IPS-20b (cell line): ENCODE data around the gene KLC3.

ENCODE experiments used
- H3K27ac ChIP-seq: one replicate; pipeline ENCODE4 v1.5.1; 2013; ENCODE audit warnings: low read length
- H3K27me3 ChIP-seq: 2 replicates; pipeline ENCODE4 v1.6.1; 2013; ENCODE audit warnings: mild to moderate bottlenecking, low read length, inconsistent platforms; ENCODE audit not compliant: insufficient read depth
- H3K36me3 ChIP-seq: 2 replicates; pipeline ENCODE4 v1.6.1; 2013; ENCODE audit warnings: low read depth, mild to moderate bottlenecking, inconsistent platforms, low read length, moderate library complexity; ENCODE audit not compliant: insufficient read depth
- H3K4me1 ChIP-seq: 2 replicates; pipeline ENCODE4 v1.6.1; 2013; ENCODE audit warnings: mild to moderate bottlenecking, control low read depth, inconsistent platforms, low read length, moderate library complexity; ENCODE audit not compliant: insufficient read depth
- H3K4me3 ChIP-seq: 2 replicates; pipeline ENCODE4 v1.5.1; 2013; ENCODE audit warnings: mild to moderate bottlenecking, low read length, inconsistent platforms
- H3K9ac ChIP-seq: 2 replicates; pipeline ENCODE4 v1.6.1; 2013; ENCODE audit warnings: low read depth, mild to moderate bottlenecking, inconsistent platforms, low read length, moderate library complexity
- H3K9me3 ChIP-seq: 2 replicates; pipeline ENCODE4 v1.6.1; 2013; ENCODE audit warnings: mild to moderate bottlenecking, low read depth, low read length, inconsistent platforms; ENCODE audit not compliant: insufficient read depth

The KLC3 gene

GRCh38 chr19:45340232-45340898 lies at the start of gene KLC3:
Gene KLC3 (plus strand): TSS chr19:45340750. CDS start chr19:45345542, 4,792 bp downstream.
- Histone ChIP-seq H3K4me3 (peak within 1 kb of the TSS; percentile 65), H3K36me3 (no peaks in the 10 kb centered on the region), H3K9me3 (no peaks in the 10 kb centered on the region), H3K9ac (no peak within 1 kb of the TSS), H3K27me3 (peaks cover 38% of the 10 kb centered on the region), H3K4me1 (no peaks in the 10 kb centered on the region), H3K27ac (no peak within 1 kb of the TSS)

GRCh38 chr19:45291834-45292233 lies 48.7 kb upstream of the KLC3 start:
- H3K27me3 ChIP-seq, result no peaks in the 10 kb centered on the region
- no peak overlapping the region for H3K4me3 ChIP-seq
- H3K4me1 ChIP-seq, result no peaks in the 10 kb centered on the region
- peaks cover 18% of the 10 kb centered on the region for H3K36me3 ChIP-seq
- H3K9me3 ChIP-seq, result no peaks in the 10 kb centered on the region
- no peak overlapping the region for H3K9ac ChIP-seq
- no peak overlapping the region for H3K27ac ChIP-seq

DNA sequence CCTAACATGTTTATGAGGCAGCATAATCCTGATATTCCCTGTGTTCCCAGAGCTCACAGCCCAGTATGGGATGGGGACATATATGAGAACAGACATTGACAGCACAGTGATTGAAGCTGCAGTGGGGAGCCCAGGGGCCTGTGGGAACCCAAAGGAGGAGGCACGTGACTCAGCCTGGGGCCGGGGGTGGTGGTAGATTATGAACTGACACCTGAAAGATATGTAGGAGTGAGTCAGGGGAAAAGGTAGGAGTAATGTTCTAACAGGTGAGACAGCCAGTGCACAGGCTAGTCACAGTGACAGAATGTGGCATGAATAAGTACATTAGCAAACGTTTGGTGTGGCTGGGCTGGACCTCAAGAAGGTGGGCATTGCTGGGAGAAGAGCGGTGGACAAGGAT lies 46.9 kb upstream of the KLC3 start:
- Histone ChIP-seq H3K27ac (no peak overlapping the region), H3K9me3 (no peaks in the 10 kb centered on the region), H3K36me3 (peaks cover 12% of the 10 kb centered on the region), H3K9ac (no peak overlapping the region), H3K27me3 (no peaks in the 10 kb centered on the region), H3K4me1 (no peaks in the 10 kb centered on the region), H3K4me3 (no peak overlapping the region)

GRCh38 chr19:45294291-45295029 lies 46.1 kb upstream of the KLC3 start:
- H3K4me1 ChIP-seq, result no peaks in the 10 kb centered on the region
- H3K27me3 ChIP-seq, result no peaks in the 10 kb centered on the region
- no peaks in the 10 kb centered on the region for H3K9me3 ChIP-seq
- H3K36me3 ChIP-seq, result peaks cover 12% of the 10 kb centered on the region
- H3K9ac ChIP-seq, result no peak overlapping the region
- H3K4me3 ChIP-seq, result no peak overlapping the region
- no peak overlapping the region for H3K27ac ChIP-seq

DNA sequence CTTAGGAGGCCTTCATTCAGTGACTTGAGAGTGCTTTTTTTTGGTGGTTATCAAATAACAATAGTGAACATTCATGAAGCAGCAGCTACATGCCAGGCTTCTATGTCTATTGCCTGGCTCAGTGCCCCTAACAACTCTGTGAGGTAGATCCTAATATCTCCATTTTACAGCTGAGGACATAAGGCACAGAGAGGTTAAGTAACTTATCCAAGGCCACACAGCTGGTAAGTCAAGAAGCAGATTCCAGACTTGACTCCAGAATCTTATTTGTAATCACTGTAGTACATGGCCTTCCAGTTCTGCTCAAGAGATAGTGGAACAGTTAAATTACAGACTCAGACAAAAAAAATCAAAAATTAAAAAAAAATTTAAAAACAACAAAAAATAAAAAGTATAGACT lies 44.7 kb upstream of the KLC3 start:
- H3K27me3 ChIP-seq, result no peaks in the 10 kb centered on the region
- no peak overlapping the region for H3K4me3 ChIP-seq
- peaks cover 9% of the 10 kb centered on the region for H3K36me3 ChIP-seq
- no peaks in the 10 kb centered on the region for H3K4me1 ChIP-seq
- H3K9ac ChIP-seq, result no peak overlapping the region
- no peaks in the 10 kb centered on the region for H3K9me3 ChIP-seq
- H3K27ac ChIP-seq, result no peak overlapping the region

- Histone ChIP-seq H3K9ac (no peak overlapping the region), H3K27ac (no peak overlapping the region), H3K36me3 (peaks cover 9% of the 10 kb centered on the region)
Observed at GRCh38 chr19:45296355-45296754, 44.2 kb upstream of the KLC3 start.

DNA sequence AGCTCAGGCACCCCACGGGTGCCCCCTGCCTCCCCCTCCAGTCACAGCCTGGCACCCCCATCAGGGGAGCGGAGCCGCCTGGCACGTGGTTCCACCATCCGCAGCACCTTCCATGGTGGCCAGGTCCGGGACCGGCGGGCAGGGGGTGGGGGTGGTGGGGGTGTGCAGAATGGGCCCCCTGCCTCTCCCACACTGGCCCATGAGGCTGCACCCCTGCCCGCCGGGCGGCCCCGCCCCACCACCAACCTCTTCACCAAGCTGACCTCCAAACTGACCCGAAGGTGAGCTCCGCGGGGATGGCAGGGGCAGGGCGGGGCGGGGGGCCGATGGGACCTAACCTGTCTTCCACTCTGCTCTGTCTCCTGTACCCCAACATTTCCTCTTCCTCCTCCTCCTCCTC lies 42.9 kb upstream of the KLC3 start:
- H3K9me3 ChIP-seq, result no peaks in the 10 kb centered on the region
- H3K27me3 ChIP-seq, result no peaks in the 10 kb centered on the region
- peaks cover 4% of the 10 kb centered on the region for H3K36me3 ChIP-seq
- no peak overlapping the region for H3K9ac ChIP-seq
- H3K27ac ChIP-seq, result no peak overlapping the region
- no peaks in the 10 kb centered on the region for H3K4me1 ChIP-seq
- no peak overlapping the region for H3K4me3 ChIP-seq

More at GRCh38 chr19:45296355-45296754, 44.2 kb upstream of the KLC3 start:
- Histone ChIP-seq H3K27me3 (no peaks in the 10 kb centered on the region), H3K4me3 (no peak overlapping the region), H3K9me3 (no peaks in the 10 kb centered on the region), H3K4me1 (no peaks in the 10 kb centered on the region)

- H3K9me3 ChIP-seq, result no peaks in the 10 kb centered on the region
- H3K27ac ChIP-seq, result no peak overlapping the region
- no peaks in the 10 kb centered on the region for H3K4me1 ChIP-seq
- peaks cover 4% of the 10 kb centered on the region for H3K36me3 ChIP-seq
- H3K9ac ChIP-seq, result no peak overlapping the region
- peaks cover under 1% of the 10 kb centered on the region; the same call in 1 of the 2 replicates for H3K27me3 ChIP-seq
- H3K4me3 ChIP-seq, result no peak overlapping the region
Observed at GRCh38 chr19:45298264-45298663, 42.3 kb upstream of the KLC3 start.

GRCh38 chr19:45299719-45300118 lies 40.8 kb upstream of the KLC3 start:
- Histone ChIP-seq H3K4me3 (no peak overlapping the region), H3K9me3 (no peaks in the 10 kb centered on the region), H3K36me3 (peaks cover 4% of the 10 kb centered on the region), H3K27ac (no peak overlapping the region), H3K4me1 (no peaks in the 10 kb centered on the region), H3K27me3 (peaks cover 15% of the 10 kb centered on the region), H3K9ac (no peak overlapping the region)

- H3K27me3 ChIP-seq, result peaks cover 34% of the 10 kb centered on the region
Observed at GRCh38 chr19:45302416-45302815, 38.1 kb upstream of the KLC3 start.

DNA sequence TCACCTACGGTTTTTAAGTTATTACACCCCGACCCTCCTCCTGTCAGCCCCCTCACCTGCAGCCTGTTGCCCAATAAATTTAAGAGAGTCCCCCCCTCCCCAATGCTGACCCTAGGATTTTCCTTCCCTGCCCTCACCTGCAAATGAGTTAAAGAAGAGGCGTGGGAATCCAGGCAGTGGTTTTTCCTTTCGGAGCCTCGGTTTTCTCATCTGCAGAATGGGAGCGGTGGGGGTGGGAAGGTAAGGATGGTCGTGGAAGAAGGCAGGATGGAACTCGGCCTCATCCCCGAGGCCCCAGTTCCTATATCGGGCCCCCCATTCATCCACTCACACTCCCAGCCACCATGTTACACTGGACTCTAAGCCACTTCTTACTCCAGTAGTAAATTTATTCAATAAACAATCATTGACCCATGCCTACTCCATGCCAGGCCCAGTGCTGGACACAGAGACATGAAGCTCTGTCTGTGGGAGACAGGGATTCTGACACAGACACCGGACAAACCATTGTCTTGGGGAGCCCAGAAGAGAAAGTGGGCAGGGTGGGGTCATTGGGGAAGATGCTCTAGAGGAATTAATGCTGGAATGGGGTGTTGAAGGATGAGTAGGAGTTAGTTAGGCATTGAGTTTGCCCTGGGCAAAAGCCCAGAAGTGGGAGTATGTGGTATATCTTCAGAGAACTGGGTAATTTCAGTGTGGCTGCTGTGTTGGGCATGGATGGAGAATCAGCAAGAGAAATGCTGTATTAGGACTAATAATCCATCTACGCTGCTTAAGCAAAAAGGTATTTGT lies 37.1 kb upstream of the KLC3 start:
- H3K36me3 ChIP-seq, result no peaks in the 10 kb centered on the region
- no peak overlapping the region for H3K4me3 ChIP-seq
- peaks cover 34% of the 10 kb centered on the region for H3K27me3 ChIP-seq
- no peaks in the 10 kb centered on the region for H3K9me3 ChIP-seq
- H3K9ac ChIP-seq, result no peak overlapping the region
- no peak overlapping the region for H3K27ac ChIP-seq
- no peaks in the 10 kb centered on the region for H3K4me1 ChIP-seq

More at GRCh38 chr19:45302416-45302815, 38.1 kb upstream of the KLC3 start:
- no peaks in the 10 kb centered on the region for H3K36me3 ChIP-seq
- H3K4me3 ChIP-seq, result no peak overlapping the region
- no peak overlapping the region for H3K27ac ChIP-seq
- no peaks in the 10 kb centered on the region for H3K4me1 ChIP-seq
- H3K9me3 ChIP-seq, result no peaks in the 10 kb centered on the region
- H3K9ac ChIP-seq, result no peak overlapping the region
